WTC11 (cell line): Measurements from ENCODE around the gene PPP6R1. TPM values are rescaled to one million over a fixed set of nuclear protein-coding genes. Genes with fewer than 3 reads are reported as not detected.

Source experiments
- ATAC-seq: fragments of 200-7000 bp; cut with Tn5 transposase; 2 replicates; pipeline ENCODE4 v1.10.0; 2021; ENCODE audit warnings: mild to moderate bottlenecking, moderate library complexity
- CTCF ChIA-PET: fragments of 300-600 bp; sonication (Branson Sonifier 250); formaldehyde crosslinking; loops from one replicate; lab custom pipeline; 2021; ENCODE audit warnings: antibody characterized with exemption; lab: Charles Lee
- POLR2A ChIA-PET: fragments of 350-600 bp; sonication (Branson Sonifier 250); formaldehyde crosslinking; loops from one replicate; lab custom pipeline; 2021; ENCODE audit warnings: antibody characterized with exemption; lab: Charles Lee
- DNase-seq: peaks from one replicate; pipeline ENCODE4 v3.0.0; 2021; ENCODE audit warnings: low spot score
- H3K27ac Mint-ChIP-seq: 2 replicates; pipeline ENCODE4 v1.8.0; 2021; ENCODE audit warnings: mixed read lengths
- H3K27me3 Mint-ChIP-seq: 2 replicates; pipeline ENCODE4 v1.8.0; 2021; ENCODE audit warnings: low read depth, mild to moderate bottlenecking, moderate library complexity, mixed read lengths
- H3K36me3 Mint-ChIP-seq: 2 replicates; pipeline ENCODE4 v1.8.0; 2021; ENCODE audit warnings: mixed read lengths
- H3K4me1 Mint-ChIP-seq: 2 replicates; pipeline ENCODE4 v1.8.0; 2022; ENCODE audit warnings: mixed read lengths
- H3K4me3 Mint-ChIP-seq: 2 replicates; pipeline ENCODE4 v1.8.0; 2021; ENCODE audit warnings: mild to moderate bottlenecking, moderate library complexity, mixed read lengths
- H3K9me3 Mint-ChIP-seq: 2 replicates; pipeline ENCODE4 v1.8.0; 2021; ENCODE audit warnings: mixed read lengths
- AR ChIP-seq: fragments of 250-450 bp; sonication (Bioruptor Pico); IDR thresholded peaks from 2 replicates; pipeline ENCODE4 v1.9.0; 2021; ENCODE audit warnings: mild to moderate bottlenecking
- CBFB ChIP-seq: sonication (generic); formaldehyde crosslinking; IDR thresholded peaks from 2 replicates; pipeline ENCODE4 v1.8.1; 2022; ENCODE audit warnings: mild to moderate bottlenecking, low read depth, missing genetic modification reagents
- CREB1 ChIP-seq: sonication (generic); formaldehyde crosslinking; IDR thresholded peaks from 2 replicates; pipeline ENCODE4 v1.8.0; 2023; ENCODE audit warnings: mild to moderate bottlenecking, missing genetic modification reagents
- E2F1 ChIP-seq: sonication (generic); formaldehyde crosslinking; IDR thresholded peaks from 2 replicates; pipeline ENCODE4 v1.8.0; 2022; ENCODE audit warnings: mild to moderate bottlenecking, missing genetic modification reagents
- ELF4 ChIP-seq: sonication (generic); formaldehyde crosslinking; IDR thresholded peaks from 2 replicates; pipeline ENCODE4 v1.8.1; 2022; ENCODE audit warnings: low read depth, mild to moderate bottlenecking, moderate library complexity, missing genetic modification reagents
- EMX1 ChIP-seq: fragments of 250-450 bp; sonication (Bioruptor Pico); IDR thresholded peaks from 2 replicates; pipeline ENCODE4 v1.8.0; 2021; ENCODE audit warnings: mild to moderate bottlenecking
- JAZF1 ChIP-seq: fragments of 250-450 bp; sonication (Bioruptor Pico); IDR thresholded peaks from 2 replicates; pipeline ENCODE4 v1.9.0; 2021; ENCODE audit warnings: moderate library complexity, mild to moderate bottlenecking, inconsistent platforms
- JUN ChIP-seq: sonication (generic); formaldehyde crosslinking; IDR thresholded peaks from 2 replicates; pipeline ENCODE4 v1.8.0; 2023; ENCODE audit warnings: mild to moderate bottlenecking, missing genetic modification reagents
- NFATC4 ChIP-seq: fragments of 250-450 bp; sonication (Bioruptor Pico); IDR thresholded peaks from 2 replicates; pipeline ENCODE4 v1.9.0; 2021; ENCODE audit warnings: mild to moderate bottlenecking
- NR1H2 ChIP-seq: sonication (generic); formaldehyde crosslinking; IDR thresholded peaks from 2 replicates; pipeline ENCODE4 v1.9.0; 2021; ENCODE audit warnings: mild to moderate bottlenecking, moderate library complexity, missing genetic modification reagents
- NR2C2 ChIP-seq: sonication (generic); formaldehyde crosslinking; IDR thresholded peaks from 2 replicates; pipeline ENCODE4 v1.8.0; 2022; ENCODE audit warnings: mild to moderate bottlenecking, missing genetic modification reagents
- NR3C1 ChIP-seq: sonication (generic); formaldehyde crosslinking; conservative IDR thresholded peaks from 2 replicates; pipeline ENCODE4 v1.8.1; 2023; ENCODE audit warnings: low read depth, mild to moderate bottlenecking, missing genetic modification reagents
- PRRX2 ChIP-seq: fragments of 250-450 bp; sonication (Bioruptor Pico); IDR thresholded peaks from 2 replicates; pipeline ENCODE4 v1.8.0; 2021; ENCODE audit warnings: mild to moderate bottlenecking
- SP1 ChIP-seq: sonication (generic); formaldehyde crosslinking; conservative IDR thresholded peaks from 2 replicates; pipeline ENCODE4 v1.8.1; 2022; ENCODE audit warnings: missing genetic modification reagents
- TP53 ChIP-seq: sonication (generic); formaldehyde crosslinking; IDR thresholded peaks from 2 replicates; pipeline ENCODE4 v1.8.1; 2023; ENCODE audit warnings: mild to moderate bottlenecking, missing genetic modification reagents
- ZNF317 ChIP-seq: sonication (generic); formaldehyde crosslinking; IDR thresholded peaks from 2 replicates; pipeline ENCODE4 v1.8.1; 2023; ENCODE audit warnings: low read depth, mild to moderate bottlenecking, moderate library complexity, missing genetic modification reagents, borderline replicate concordance
- ZNF416 ChIP-seq: fragments of 250-450 bp; sonication (Bioruptor Pico); IDR thresholded peaks from 2 replicates; pipeline ENCODE4 v1.9.0; 2021; ENCODE audit warnings: mild to moderate bottlenecking, inconsistent platforms
- total RNA-seq: library from RNA; stranded (reverse); gene quantifications from 3 replicates; pipeline ENCODE4 v1.2.3, GENCODE V29; 2021
- TF ChIP-seq, protein P1 (sequence below): sonication (generic); formaldehyde crosslinking; IDR thresholded peaks from 2 replicates; pipeline ENCODE4 v1.8.0; 2023; ENCODE audit warnings: missing genetic modification reagents, mild to moderate bottlenecking, borderline replicate concordance
- TF ChIP-seq, protein P2 (sequence below): sonication (generic); formaldehyde crosslinking; IDR thresholded peaks from 2 replicates; pipeline ENCODE4 v1.8.0; 2023; ENCODE audit warnings: missing genetic modification reagents
- TF ChIP-seq, protein P3 (sequence below): sonication (generic); formaldehyde crosslinking; IDR thresholded peaks from 2 replicates; pipeline ENCODE4 v1.8.0; 2022; ENCODE audit warnings: mild to moderate bottlenecking, missing genetic modification reagents

Gene PPP6R1
- total RNA-seq, 1 experiment from 2014 or later = 91.8 TPM

DNA sequence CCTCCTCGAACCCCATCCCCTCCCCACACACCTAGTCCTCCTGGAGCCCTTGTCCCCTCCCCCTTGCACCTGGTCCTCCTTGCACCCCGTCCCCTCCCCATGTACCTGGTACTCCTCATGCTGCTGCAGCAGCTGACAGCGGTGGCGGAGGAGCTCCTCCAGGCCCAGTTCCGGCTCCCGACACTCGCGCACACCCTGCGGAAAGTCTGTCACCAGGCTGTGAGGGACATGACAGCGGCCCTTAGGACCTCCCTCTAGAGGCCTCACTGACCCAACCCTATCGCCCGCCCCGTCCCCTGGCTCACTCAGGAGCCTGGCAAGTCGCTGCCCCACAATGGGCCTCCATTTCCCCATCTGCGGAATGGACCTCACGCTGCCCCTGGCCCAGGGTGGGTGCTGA is 6.4 kb upstream of the PPP6R1 start (continued):
- TF ChIP-seq, protein P1, sequence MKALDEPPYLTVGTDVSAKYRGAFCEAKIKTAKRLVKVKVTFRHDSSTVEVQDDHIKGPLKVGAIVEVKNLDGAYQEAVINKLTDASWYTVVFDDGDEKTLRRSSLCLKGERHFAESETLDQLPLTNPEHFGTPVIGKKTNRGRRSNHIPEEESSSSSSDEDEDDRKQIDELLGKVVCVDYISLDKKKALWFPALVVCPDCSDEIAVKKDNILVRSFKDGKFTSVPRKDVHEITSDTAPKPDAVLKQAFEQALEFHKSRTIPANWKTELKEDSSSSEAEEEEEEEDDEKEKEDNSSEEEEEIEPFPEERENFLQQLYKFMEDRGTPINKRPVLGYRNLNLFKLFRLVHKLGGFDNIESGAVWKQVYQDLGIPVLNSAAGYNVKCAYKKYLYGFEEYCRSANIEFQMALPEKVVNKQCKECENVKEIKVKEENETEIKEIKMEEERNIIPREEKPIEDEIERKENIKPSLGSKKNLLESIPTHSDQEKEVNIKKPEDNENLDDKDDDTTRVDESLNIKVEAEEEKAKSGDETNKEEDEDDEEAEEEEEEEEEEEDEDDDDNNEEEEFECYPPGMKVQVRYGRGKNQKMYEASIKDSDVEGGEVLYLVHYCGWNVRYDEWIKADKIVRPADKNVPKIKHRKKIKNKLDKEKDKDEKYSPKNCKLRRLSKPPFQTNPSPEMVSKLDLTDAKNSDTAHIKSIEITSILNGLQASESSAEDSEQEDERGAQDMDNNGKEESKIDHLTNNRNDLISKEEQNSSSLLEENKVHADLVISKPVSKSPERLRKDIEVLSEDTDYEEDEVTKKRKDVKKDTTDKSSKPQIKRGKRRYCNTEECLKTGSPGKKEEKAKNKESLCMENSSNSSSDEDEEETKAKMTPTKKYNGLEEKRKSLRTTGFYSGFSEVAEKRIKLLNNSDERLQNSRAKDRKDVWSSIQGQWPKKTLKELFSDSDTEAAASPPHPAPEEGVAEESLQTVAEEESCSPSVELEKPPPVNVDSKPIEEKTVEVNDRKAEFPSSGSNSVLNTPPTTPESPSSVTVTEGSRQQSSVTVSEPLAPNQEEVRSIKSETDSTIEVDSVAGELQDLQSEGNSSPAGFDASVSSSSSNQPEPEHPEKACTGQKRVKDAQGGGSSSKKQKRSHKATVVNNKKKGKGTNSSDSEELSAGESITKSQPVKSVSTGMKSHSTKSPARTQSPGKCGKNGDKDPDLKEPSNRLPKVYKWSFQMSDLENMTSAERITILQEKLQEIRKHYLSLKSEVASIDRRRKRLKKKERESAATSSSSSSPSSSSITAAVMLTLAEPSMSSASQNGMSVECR = no peak
- TF ChIP-seq CBFB (CRISPR knock-in tag) (no peak), NFATC4 (no peak), ZNF317 (CRISPR knock-in tag) (no peak)

- Mint-ChIP-seq H3K36me3 (peaks cover 13% of the 10 kb centered on the region), H3K27ac (no peak overlapping the region), H3K9me3 (peaks cover 16% of the 10 kb centered on the region)
- POLR2A ChIA-PET = no interaction called here
- no peak for ATAC-seq
- TF ChIP-seq ZNF416 (CRISPR knock-in tag) (no peak), NR3C1 (CRISPR knock-in tag) (no peak), SP1 (CRISPR knock-in tag) (no peak), CREB1 (CRISPR knock-in tag) (no peak), NR1H2 (no peak), AR (CRISPR knock-in tag) (no peak), PRRX2 (CRISPR knock-in tag) (no peak), JUN (CRISPR knock-in tag) (no peak), ELF4 (CRISPR knock-in tag) (no peak), TP53 (CRISPR knock-in tag) (no peak), EMX1 (CRISPR knock-in tag) (no peak)
- TF ChIP-seq, protein P2, sequence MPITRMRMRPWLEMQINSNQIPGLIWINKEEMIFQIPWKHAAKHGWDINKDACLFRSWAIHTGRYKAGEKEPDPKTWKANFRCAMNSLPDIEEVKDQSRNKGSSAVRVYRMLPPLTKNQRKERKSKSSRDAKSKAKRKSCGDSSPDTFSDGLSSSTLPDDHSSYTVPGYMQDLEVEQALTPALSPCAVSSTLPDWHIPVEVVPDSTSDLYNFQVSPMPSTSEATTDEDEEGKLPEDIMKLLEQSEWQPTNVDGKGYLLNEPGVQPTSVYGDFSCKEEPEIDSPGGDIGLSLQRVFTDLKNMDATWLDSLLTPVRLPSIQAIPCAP (CRISPR knock-in tag) = no peak
- TF ChIP-seq, all 79 proteins: peak for 0
- DNase-seq = no peak
- H3K4me1 Mint-ChIP-seq = peaks cover 9% of the 10 kb centered on the region
- no peaks in the 10 kb centered on the region for H3K27me3 Mint-ChIP-seq
- H3K4me3 Mint-ChIP-seq = no peak overlapping the region
- CTCF ChIA-PET = no interaction called here
These were observed 5.7 kb upstream of the PPP6R1 start for GRCh38 chr19:55264531-55264930.

DNA sequence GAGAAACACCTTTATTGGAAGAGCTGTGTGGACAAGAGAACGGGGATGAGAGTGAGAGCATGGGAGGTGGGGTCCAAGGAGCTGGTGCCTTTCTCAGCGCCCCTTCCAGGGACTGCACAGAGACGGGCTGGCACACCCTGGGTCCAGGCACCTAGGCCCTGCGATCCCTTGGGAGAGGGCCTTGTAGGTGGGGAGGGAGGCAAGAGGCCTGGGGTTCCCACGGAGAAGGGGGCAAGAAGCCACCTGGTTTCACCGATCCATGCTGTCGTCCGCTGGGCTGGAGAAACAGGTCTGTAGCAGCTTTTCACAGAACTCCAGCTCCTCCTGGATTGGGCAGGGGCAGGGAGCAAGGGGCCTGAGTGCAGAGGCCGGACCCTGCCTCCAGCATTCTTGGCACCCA is 3.5 kb upstream of the PPP6R1 start:
- Mint-ChIP-seq H3K27me3 (no peaks in the 10 kb centered on the region), H3K36me3 (peaks cover 11% of the 10 kb centered on the region), H3K27ac (no peak overlapping the region), H3K9me3 (peaks cover 13% of the 10 kb centered on the region), H3K4me3 (no peak overlapping the region), H3K4me1 (peaks cover 15% of the 10 kb centered on the region)
- no peak for DNase-seq
- ATAC-seq = no peak
- CTCF ChIA-PET = interaction anchor here (0.7 to 1.1 kb wide), 2 partner anchors 86 to 117 kb away, joined by 3 to 5 read pairs; no protein-coding TSS in a partner anchor
- POLR2A ChIA-PET = interaction anchor here (1.2 kb wide), 1 partner anchor 122 kb away, joined by 3 read pairs; the partner anchor contains the start of gene TMEM238
- TF ChIP-seq, protein P3, sequence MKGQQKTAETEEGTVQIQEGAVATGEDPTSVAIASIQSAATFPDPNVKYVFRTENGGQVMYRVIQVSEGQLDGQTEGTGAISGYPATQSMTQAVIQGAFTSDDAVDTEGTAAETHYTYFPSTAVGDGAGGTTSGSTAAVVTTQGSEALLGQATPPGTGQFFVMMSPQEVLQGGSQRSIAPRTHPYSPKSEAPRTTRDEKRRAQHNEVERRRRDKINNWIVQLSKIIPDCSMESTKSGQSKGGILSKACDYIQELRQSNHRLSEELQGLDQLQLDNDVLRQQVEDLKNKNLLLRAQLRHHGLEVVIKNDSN (CRISPR knock-in tag) = no peak
- no peak for TF ChIP-seq JUN (CRISPR knock-in tag)
- TF ChIP-seq JAZF1 = no peak
- no peak for TF ChIP-seq NR2C2 (CRISPR knock-in tag)
- no peak for TF ChIP-seq E2F1
- no peak for TF ChIP-seq SP1 (CRISPR knock-in tag)
- TF ChIP-seq AR (CRISPR knock-in tag) = no peak
